ENCODE results near the gene CYP27C1.

DNA sequence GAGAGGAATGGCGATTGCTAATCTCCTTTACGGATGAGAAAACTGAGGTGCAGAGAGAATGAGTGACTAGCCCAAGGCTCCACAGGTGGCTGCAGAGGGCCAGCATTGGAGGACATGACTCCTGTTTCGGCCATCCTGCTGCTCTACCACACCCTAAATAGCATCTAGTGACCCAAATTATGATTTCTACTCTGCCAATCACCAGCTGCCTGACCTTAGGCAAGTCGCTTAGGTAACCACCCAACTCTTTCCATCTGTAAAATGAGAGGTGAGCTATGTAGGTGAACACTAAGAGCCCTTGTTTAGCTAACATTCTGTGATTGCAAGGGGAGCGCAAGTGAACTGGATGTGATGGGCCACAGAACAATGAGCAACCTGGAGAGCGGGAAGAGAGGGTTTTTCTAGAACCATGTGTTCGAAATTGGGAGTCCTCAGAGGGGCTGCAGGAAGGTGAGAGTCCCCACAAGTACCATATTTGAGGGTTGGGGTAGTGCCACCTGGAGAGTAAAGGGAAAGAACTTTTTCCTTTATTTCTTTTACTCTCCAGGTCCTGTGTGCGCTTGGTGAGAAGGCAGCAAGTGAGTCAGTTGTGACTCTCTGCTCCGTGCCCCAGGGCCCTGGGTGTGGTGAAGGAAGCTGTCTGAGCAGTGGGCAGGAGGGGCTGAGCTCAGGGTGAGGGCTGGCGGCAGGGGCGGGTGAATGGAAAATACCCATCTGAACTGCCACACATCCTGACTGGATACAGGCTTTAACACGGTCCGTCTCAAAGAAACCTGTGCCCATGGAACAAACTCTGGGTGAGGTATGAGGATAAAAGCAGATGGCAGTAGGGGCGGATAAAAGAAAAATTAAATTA, 2.4 kb downstream of the CYP27C1 start:
- TF ChIP-seq CTCF (IDR thresholded peaks at IDR 0.05) (no peak), EP300 (IDR thresholded peaks at IDR 0.05; ENCODE audit: low read depth) (no peak)
